Measurements from ENCODE around the gene SLC16A13. TPM values are rescaled to one million over a fixed set of nuclear protein-coding genes. Genes with fewer than 3 reads are reported as not detected.
A peak's percentile ranks its signal among the peaks of the same experiment; 100 is the strongest.

The SLC16A13 gene
- total and polyA plus RNA-seq, 2 donors (not counting 3 experiments of a cell fraction or from before 2014, with no cell fraction given), result 16.8 to 24.7 TPM

GRCh38 chr17:7021993-7022778 is 13.6 kb upstream of the SLC16A13 start:
- ChIA-PET POLR2A (interaction anchor here (1.1 to 3.4 kb wide), 5 partner anchors 9 to 106 kb away, joined by 3 to 23 read pairs (median 8); partner anchors contain the start of genes RNASEK and SLC16A13), CTCF (interaction anchor here (0.7 to 5.2 kb wide), 26 partner anchors 10 to 356 kb away, joined by 3 to 91 read pairs (median 6); partner anchors contain the start of genes RNASEK and SLC16A13)
- peak overlapping the region; percentile 100 for H3K9ac ChIP-seq (replicated peaks; ENCODE audit: extremely low read depth, insufficient read depth, low read length)
- FAIRE-seq (peak; percentile 94), DNase-seq (ENCODE audit: low read depth, low spot score) (peak; percentile 97)
- H3K4me1 ChIP-seq (ENCODE audit: control insufficient read depth, extremely low read depth, insufficient read depth, low read length), result peaks cover 58% of the 10 kb centered on the region
- dilution Hi-C loops (cut with MboI; ENCODE audit: extremely low pct_ligation_motif_present, low sequenced_read_pairs), result no loop called here
- TF ChIP-seq MYC (IDR thresholded peaks at IDR 0.05; ENCODE audit: low read depth, low read length), result no peak
- TF ChIP-seq, protein P1, sequence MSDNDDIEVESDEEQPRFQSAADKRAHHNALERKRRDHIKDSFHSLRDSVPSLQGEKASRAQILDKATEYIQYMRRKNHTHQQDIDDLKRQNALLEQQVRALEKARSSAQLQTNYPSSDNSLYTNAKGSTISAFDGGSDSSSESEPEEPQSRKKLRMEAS (IDR thresholded peaks at IDR 0.05; ENCODE audit: insufficient read depth, insufficient read length), result peak; percentile 8
- no peak for TF ChIP-seq GATA2 (IDR thresholded peaks at IDR 0.05; ENCODE audit: insufficient read depth, insufficient read length, low read depth, low read length)
- TF ChIP-seq POLR2AphosphoS5 (IDR thresholded peaks at IDR 0.05; ENCODE audit: insufficient read depth, low read depth, low read length), result peak; percentile 97
- TF ChIP-seq, protein P2, sequence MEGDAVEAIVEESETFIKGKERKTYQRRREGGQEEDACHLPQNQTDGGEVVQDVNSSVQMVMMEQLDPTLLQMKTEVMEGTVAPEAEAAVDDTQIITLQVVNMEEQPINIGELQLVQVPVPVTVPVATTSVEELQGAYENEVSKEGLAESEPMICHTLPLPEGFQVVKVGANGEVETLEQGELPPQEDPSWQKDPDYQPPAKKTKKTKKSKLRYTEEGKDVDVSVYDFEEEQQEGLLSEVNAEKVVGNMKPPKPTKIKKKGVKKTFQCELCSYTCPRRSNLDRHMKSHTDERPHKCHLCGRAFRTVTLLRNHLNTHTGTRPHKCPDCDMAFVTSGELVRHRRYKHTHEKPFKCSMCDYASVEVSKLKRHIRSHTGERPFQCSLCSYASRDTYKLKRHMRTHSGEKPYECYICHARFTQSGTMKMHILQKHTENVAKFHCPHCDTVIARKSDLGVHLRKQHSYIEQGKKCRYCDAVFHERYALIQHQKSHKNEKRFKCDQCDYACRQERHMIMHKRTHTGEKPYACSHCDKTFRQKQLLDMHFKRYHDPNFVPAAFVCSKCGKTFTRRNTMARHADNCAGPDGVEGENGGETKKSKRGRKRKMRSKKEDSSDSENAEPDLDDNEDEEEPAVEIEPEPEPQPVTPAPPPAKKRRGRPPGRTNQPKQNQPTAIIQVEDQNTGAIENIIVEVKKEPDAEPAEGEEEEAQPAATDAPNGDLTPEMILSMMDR (IDR thresholded peaks at IDR 0.05; ENCODE audit: extremely low read depth in 1 of 2, insufficient read depth in 1 of 2, low read depth in 1 of 2, low read length in 2 of 2), result peak; percentile 97 to 99
- peak; percentile 66 for TF ChIP-seq POLR2A (IDR thresholded peaks at IDR 0.05; ENCODE audit: low read depth, low read length)
- peak; percentile 50 for TF ChIP-seq FOS (IDR thresholded peaks at IDR 0.05; ENCODE audit: borderline replicate concordance, insufficient read depth, low read length)
- TF ChIP-seq EZH2 (IDR thresholded peaks at IDR 0.05; ENCODE audit: borderline replicate concordance, low read depth, low read length, severe bottlenecking), result no peak
- peak; percentile 44 for TF ChIP-seq JUN (IDR thresholded peaks at IDR 0.05; ENCODE audit: borderline replicate concordance, insufficient read depth, insufficient read length, low read depth)
- no TSS peak for BruUV-seq (replicated peaks)
- peaks cover 19 to 24% of the 10 kb centered on the region in 2 experiments for H3K36me3 ChIP-seq (ENCODE audit: control insufficient read depth in 2 of 2, extremely low read depth in 1 of 2, insufficient read depth in 2 of 2, low read length in 2 of 2)
- no peaks in the 10 kb centered on the region for H3K9me3 ChIP-seq (replicated peaks; ENCODE audit: control insufficient read depth, insufficient read depth, low read length)
- H3K9me1 ChIP-seq (replicated peaks; ENCODE audit: control insufficient read depth, extremely low read depth, insufficient read depth, low read length), result no peaks in the 10 kb centered on the region
- peak overlapping the region; percentile 74 for H3K4me2 ChIP-seq (ENCODE audit: insufficient read depth, low read length)
- no peaks in the 10 kb centered on the region for H4K20me1 ChIP-seq (replicated peaks; ENCODE audit: control insufficient read depth, extremely low read depth, insufficient read depth, low read length)
- no peaks in the 10 kb centered on the region for H3K27me3 ChIP-seq (ENCODE audit: control insufficient read depth in 2 of 2, insufficient read depth in 2 of 2, low read length in 2 of 2)
- intact Hi-C loops (cut with micrococcal nuclease), result loop anchor here (1.0 to 10.0 kb wide), 6 partner anchors 8 to 833 kb away; partner anchors contain the start of genes CYB5D1, NAA38 and TMEM88
- H3K79me2 ChIP-seq (ENCODE audit: control insufficient read depth, insufficient read depth, low read length), result peaks cover 44% of the 10 kb centered on the region
- H3K27ac ChIP-seq (ENCODE audit: insufficient read depth, low read depth, low read length), result peak overlapping the region; percentile 96
- no peak overlapping the region for H2AFZ ChIP-seq (ENCODE audit: low read depth, low read length)
- H3K4me3 ChIP-seq (replicated peaks in 1 of 3; ENCODE audit: insufficient read depth in 1 of 3, low read depth in 1 of 3, low read length in 3 of 3), result peak overlapping the region in 2 of 3 experiments; percentile 59 to 90
